Uterus (tissue), 2 donors: ENCODE data around the gene ASTN2.

Experiments used
- CTCF ChIP-seq, 4 experiments: fragments of 200-600 bp in 2 of 4; fragments of 450-650 bp in 2 of 4; sonication (generic) in 2 of 4; IDR thresholded peaks; one replicate each; pipeline ENCODE4 v1.5.1; 2016 to 2019; ENCODE audit warnings: antibody characterized with exemption in 4 of 4, mild to moderate bottlenecking in 2 of 4, moderate library complexity in 1 of 4
- POLR2A ChIP-seq, 2 donors: fragments of 450-650 bp; IDR thresholded peaks; one replicate each; pipeline ENCODE4 v1.6.1; 2016; ENCODE audit warnings: antibody characterized with exemption in 2 of 2, mild to moderate bottlenecking in 1 of 2, moderate library complexity in 1 of 2

GRCh38 chr9:116480700-116481099, 934.2 kb downstream of the ASTN2 start:
- no peak for TF ChIP-seq POLR2A (IDR thresholded peaks at IDR 0.05)
- no peak for TF ChIP-seq CTCF (IDR thresholded peaks at IDR 0.05)
